ENCODE data around the gene HIRA.

Gene HIRA

DNA sequence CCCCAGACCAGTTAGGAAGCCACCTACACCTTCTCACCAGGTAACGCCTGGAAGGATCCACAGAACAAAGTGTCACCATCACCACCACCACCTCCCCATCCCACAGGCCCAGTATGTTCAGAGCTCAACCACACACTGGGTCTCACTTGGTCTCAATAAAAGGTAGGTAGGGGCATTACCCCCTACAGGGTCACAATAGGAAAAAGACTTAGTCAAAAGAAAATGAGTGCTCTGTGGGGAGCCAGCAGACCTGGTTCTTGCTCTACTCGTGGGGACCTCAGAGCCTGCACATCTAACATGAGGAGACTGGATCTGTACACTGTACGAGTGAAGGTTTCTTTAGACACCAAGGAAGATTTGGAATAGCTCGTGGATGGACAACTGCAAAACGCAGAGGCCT is 49.3 kb downstream of the HIRA start:
- Histone ChIP-seq H3K4me3 (ENCODE audit: low read length in 2 of 2) (peak overlapping the region in 1 of 2 donors; percentile 7), H2AK5ac (ENCODE audit: low read depth, low read length) (no peak overlapping the region), H3K23ac (ENCODE audit: low read depth, low read length, poor library complexity) (no peak overlapping the region), H3K4me1 (ENCODE audit: control insufficient read depth in 2 of 2, insufficient read depth in 1 of 2, low read depth in 1 of 2, low read length in 2 of 2) (no peaks in the 10 kb centered on the region), H3K9me3 (replicated peaks in 1 of 2; ENCODE audit: control insufficient read depth in 2 of 2, insufficient read depth in 1 of 2, low read depth in 1 of 2, low read length in 2 of 2) (no peaks in the 10 kb centered on the region), H2BK15ac (ENCODE audit: low read length) (no peak overlapping the region), H4K91ac (ENCODE audit: low read depth, low read length, poor library complexity) (no peak overlapping the region), H3K36me3 (replicated peaks in 1 of 2; ENCODE audit: control insufficient read depth in 2 of 2, insufficient read depth in 2 of 2, low read length in 2 of 2) (peaks cover 44 to 84% of the 10 kb centered on the region in 2 donors), H3K27ac (replicated peaks; ENCODE audit: low read length) (no peak overlapping the region), H2BK120ac (ENCODE audit: low read depth, low read length) (no peak overlapping the region), H2AFZ (ENCODE audit: low read length) (no peak overlapping the region), H2BK12ac (ENCODE audit: low read length) (no peak overlapping the region), H3K79me1 (ENCODE audit: low read depth, low read length) (no peaks in the 10 kb centered on the region), H2BK5ac (ENCODE audit: low read length) (no peak overlapping the region), H3K4ac (ENCODE audit: low read length) (no peak overlapping the region), H3K9ac (ENCODE audit: low read depth, low read length, poor library complexity) (no peak overlapping the region), H3K27me3 (ENCODE audit: control insufficient read depth in 3 of 3, insufficient read depth in 3 of 3, low read depth in 1 of 3, low read length in 3 of 3) (no peaks in the 10 kb centered on the region), H3K14ac (ENCODE audit: low read length) (peak overlapping the region; percentile 87), H4K8ac (ENCODE audit: low read depth, low read length) (no peak overlapping the region), H3K18ac (ENCODE audit: low read length) (no peak overlapping the region), H3K4me2 (ENCODE audit: insufficient read depth, low read length, poor library complexity, severe bottlenecking) (no peak overlapping the region)
- DNase-seq (ENCODE audit: low spot score) = no peak
- WGBS, 2 donors (ENCODE audit: extremely low coverage in 2 of 2, insufficient read length in 2 of 2, insufficient replicate concordance in 1 of 2) = no CpG with 5 or more reads among the region's 5 CpGs

DNA sequence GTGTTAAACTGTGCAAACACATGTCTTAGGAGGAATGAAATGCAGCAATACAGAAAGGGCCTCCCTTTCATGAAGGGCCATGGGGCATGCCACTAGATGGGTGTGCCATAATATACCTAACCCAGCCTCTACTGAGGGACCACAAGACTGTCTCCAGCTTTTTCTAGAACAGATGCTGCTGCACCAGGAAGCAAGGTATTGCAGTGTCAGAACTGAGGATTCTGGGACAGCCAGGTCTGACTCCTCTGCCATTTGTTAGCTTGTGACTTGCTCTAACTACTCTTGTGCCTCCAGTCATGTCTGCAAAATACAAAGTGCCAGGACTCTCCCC is 53.2 kb downstream of the HIRA start:
- Histone ChIP-seq H3K9ac (ENCODE audit: low read depth, low read length, poor library complexity) (no peak overlapping the region), H3K18ac (ENCODE audit: low read length) (no peak overlapping the region), H3K79me1 (ENCODE audit: low read depth, low read length) (no peaks in the 10 kb centered on the region), H2BK12ac (ENCODE audit: low read length) (no peak overlapping the region), H3K27ac (replicated peaks; ENCODE audit: low read length) (no peak overlapping the region), H3K27me3 (ENCODE audit: control insufficient read depth in 3 of 3, insufficient read depth in 3 of 3, low read depth in 1 of 3, low read length in 3 of 3) (no peaks in the 10 kb centered on the region), H2AFZ (ENCODE audit: low read length) (no peak overlapping the region), H2BK120ac (ENCODE audit: low read depth, low read length) (no peak overlapping the region), H2BK5ac (ENCODE audit: low read length) (no peak overlapping the region), H3K9me3 (replicated peaks in 1 of 2; ENCODE audit: control insufficient read depth in 2 of 2, insufficient read depth in 1 of 2, low read depth in 1 of 2, low read length in 2 of 2) (peaks cover 0 to 2% of the 10 kb centered on the region in 2 donors), H3K14ac (ENCODE audit: low read length) (no peak overlapping the region), H2AK5ac (ENCODE audit: low read depth, low read length) (no peak overlapping the region), H3K4me2 (ENCODE audit: insufficient read depth, low read length, poor library complexity, severe bottlenecking) (no peak overlapping the region), H3K4me3 (ENCODE audit: low read length in 2 of 2) (no peak overlapping the region), H4K8ac (ENCODE audit: low read depth, low read length) (no peak overlapping the region), H3K23ac (ENCODE audit: low read depth, low read length, poor library complexity) (no peak overlapping the region), H4K91ac (ENCODE audit: low read depth, low read length, poor library complexity) (no peak overlapping the region), H3K36me3 (replicated peaks in 1 of 2; ENCODE audit: control insufficient read depth in 2 of 2, insufficient read depth in 2 of 2, low read length in 2 of 2) (peaks cover 55 to 86% of the 10 kb centered on the region in 2 donors), H3K4ac (ENCODE audit: low read length) (no peak overlapping the region), H2BK15ac (ENCODE audit: low read length) (no peak overlapping the region), H3K4me1 (ENCODE audit: control insufficient read depth in 2 of 2, insufficient read depth in 1 of 2, low read depth in 1 of 2, low read length in 2 of 2) (no peaks in the 10 kb centered on the region)
- DNase-seq (ENCODE audit: low spot score) = no peak

DNA sequence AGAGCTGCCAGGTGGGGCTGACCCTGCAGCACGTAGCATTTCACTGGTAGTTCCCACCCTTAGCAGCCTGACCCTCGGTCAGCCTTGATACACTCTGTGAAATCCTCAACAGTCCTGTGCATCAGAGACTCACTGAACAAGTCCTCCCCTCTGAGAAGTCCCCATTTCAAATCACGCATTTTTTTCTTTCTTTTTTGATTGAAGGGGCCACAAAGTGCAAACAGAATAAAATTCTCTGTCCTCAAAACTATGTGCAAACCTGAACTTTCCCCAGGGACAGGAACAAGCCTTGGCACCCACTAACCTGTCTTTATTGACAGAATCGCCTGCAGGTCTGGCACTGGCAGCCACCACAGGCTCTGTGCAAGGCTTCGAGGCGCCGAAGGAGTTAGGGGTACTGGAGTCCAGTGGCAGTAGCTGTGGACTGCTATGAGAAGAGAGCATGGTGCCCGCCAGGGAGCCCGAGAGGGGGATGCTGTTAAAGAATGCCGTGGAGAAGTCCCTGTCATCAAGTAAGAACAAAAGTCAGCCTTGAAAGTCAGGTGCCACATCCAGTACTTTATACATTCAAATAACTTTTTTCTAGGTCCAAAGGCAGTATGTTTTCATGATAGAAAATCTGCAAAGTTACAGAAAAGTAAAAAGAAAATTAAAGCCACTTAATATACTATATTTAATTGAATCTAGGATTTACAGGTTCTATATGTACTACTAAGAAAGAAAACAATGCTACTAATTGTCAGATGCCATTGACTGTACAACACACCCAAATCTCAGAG is 53.8 kb downstream of the HIRA start:
- Histone ChIP-seq H3K23ac (ENCODE audit: low read depth, low read length, poor library complexity) (no peak overlapping the region), H3K79me1 (ENCODE audit: low read depth, low read length) (no peaks in the 10 kb centered on the region), H3K27me3 (ENCODE audit: control insufficient read depth in 3 of 3, insufficient read depth in 3 of 3, low read depth in 1 of 3, low read length in 3 of 3) (no peaks in the 10 kb centered on the region), H3K9me3 (replicated peaks in 1 of 2; ENCODE audit: control insufficient read depth in 2 of 2, insufficient read depth in 1 of 2, low read depth in 1 of 2, low read length in 2 of 2) (peaks cover 0 to 2% of the 10 kb centered on the region in 2 donors), H2BK120ac (ENCODE audit: low read depth, low read length) (no peak overlapping the region), H4K8ac (ENCODE audit: low read depth, low read length) (no peak overlapping the region), H3K27ac (replicated peaks; ENCODE audit: low read length) (no peak overlapping the region), H3K9ac (ENCODE audit: low read depth, low read length, poor library complexity) (no peak overlapping the region), H2AK5ac (ENCODE audit: low read depth, low read length) (no peak overlapping the region), H2AFZ (ENCODE audit: low read length) (no peak overlapping the region), H3K4me3 (ENCODE audit: low read length in 2 of 2) (peak overlapping the region in 1 of 2 donors; percentile 12), H2BK15ac (ENCODE audit: low read length) (no peak overlapping the region), H3K4me1 (ENCODE audit: control insufficient read depth in 2 of 2, insufficient read depth in 1 of 2, low read depth in 1 of 2, low read length in 2 of 2) (no peaks in the 10 kb centered on the region), H4K91ac (ENCODE audit: low read depth, low read length, poor library complexity) (no peak overlapping the region), H3K14ac (ENCODE audit: low read length) (no peak overlapping the region), H3K4ac (ENCODE audit: low read length) (no peak overlapping the region), H3K36me3 (replicated peaks in 1 of 2; ENCODE audit: control insufficient read depth in 2 of 2, insufficient read depth in 2 of 2, low read length in 2 of 2) (peaks cover 54 to 86% of the 10 kb centered on the region in 2 donors), H3K18ac (ENCODE audit: low read length) (no peak overlapping the region), H2BK5ac (ENCODE audit: low read length) (no peak overlapping the region), H2BK12ac (ENCODE audit: low read length) (no peak overlapping the region), H3K4me2 (ENCODE audit: insufficient read depth, low read length, poor library complexity, severe bottlenecking) (no peak overlapping the region)
- DNase-seq (ENCODE audit: low spot score) = no peak
- no CpG with 5 or more reads among the region's 10 CpGs for WGBS, 2 donors (ENCODE audit: extremely low coverage in 2 of 2, insufficient read length in 2 of 2, insufficient replicate concordance in 1 of 2)

- peaks cover 49 to 85% of the 10 kb centered on the region in 2 donors for H3K36me3 ChIP-seq (replicated peaks in 1 of 2; ENCODE audit: control insufficient read depth in 2 of 2, insufficient read depth in 2 of 2, low read length in 2 of 2)
- H3K27ac ChIP-seq (replicated peaks; ENCODE audit: low read length) = no peak overlapping the region
- no peak overlapping the region for H3K4me2 ChIP-seq (ENCODE audit: insufficient read depth, low read length, poor library complexity, severe bottlenecking)
- H3K27me3 ChIP-seq (ENCODE audit: control insufficient read depth in 3 of 3, insufficient read depth in 3 of 3, low read depth in 1 of 3, low read length in 3 of 3) = no peaks in the 10 kb centered on the region
- peaks cover 0 to 2% of the 10 kb centered on the region in 2 donors for H3K9me3 ChIP-seq (replicated peaks in 1 of 2; ENCODE audit: control insufficient read depth in 2 of 2, insufficient read depth in 1 of 2, low read depth in 1 of 2, low read length in 2 of 2)
- peak overlapping the region in 1 of 2 donors; percentile 12 for H3K4me3 ChIP-seq (ENCODE audit: low read length in 2 of 2)
- no peak overlapping the region for H2AK5ac ChIP-seq (ENCODE audit: low read depth, low read length)
- no peak overlapping the region for H3K23ac ChIP-seq (ENCODE audit: low read depth, low read length, poor library complexity)
- no peak overlapping the region for H2BK5ac ChIP-seq (ENCODE audit: low read length)
- no peak overlapping the region for H3K9ac ChIP-seq (ENCODE audit: low read depth, low read length, poor library complexity)
- no peak overlapping the region for H4K91ac ChIP-seq (ENCODE audit: low read depth, low read length, poor library complexity)
- H2BK120ac ChIP-seq (ENCODE audit: low read depth, low read length) = no peak overlapping the region
- no peak overlapping the region for H2BK15ac ChIP-seq (ENCODE audit: low read length)
- no peak overlapping the region for H4K8ac ChIP-seq (ENCODE audit: low read depth, low read length)
- H3K18ac ChIP-seq (ENCODE audit: low read length) = no peak overlapping the region
- no peak for DNase-seq (ENCODE audit: low spot score)
- no peak overlapping the region for H2BK12ac ChIP-seq (ENCODE audit: low read length)
- no peaks in the 10 kb centered on the region for H3K4me1 ChIP-seq (ENCODE audit: control insufficient read depth in 2 of 2, insufficient read depth in 1 of 2, low read depth in 1 of 2, low read length in 2 of 2)
- H3K4ac ChIP-seq (ENCODE audit: low read length) = no peak overlapping the region
- H3K14ac ChIP-seq (ENCODE audit: low read length) = no peak overlapping the region
- no peak overlapping the region for H2AFZ ChIP-seq (ENCODE audit: low read length)
- no peaks in the 10 kb centered on the region for H3K79me1 ChIP-seq (ENCODE audit: low read depth, low read length)
- WGBS, 2 donors (ENCODE audit: extremely low coverage in 2 of 2, insufficient read length in 2 of 2, insufficient replicate concordance in 1 of 2) = no CpG with 5 or more reads among the region's 2 CpGs
Observed at GRCh38 chr22:19376971-19377370, 54.6 kb downstream of the HIRA start.

All from neuronal stem cell (in vitro differentiated cells).